ENCODE data around the gene NCOA3. TPM values are rescaled to one million over a fixed set of nuclear protein-coding genes. Genes with fewer than 3 reads are reported as not detected.

Gene NCOA3
- total and polyA plus RNA-seq, 10 of the 15 experiments (the other 5 are each of a cell fraction or from before 2014, with no cell fraction given), result 16.9 to 96.2 (median 73.6) TPM

GRCh38 chr20:47704746-47705496, 203.2 kb downstream of the NCOA3 start (continued):
- TF ChIP-seq SREBF2 (IDR thresholded peaks at IDR 0.05; ENCODE audit: low read length), result no peak
- no peak for TF ChIP-seq RELA (IDR thresholded peaks at IDR 0.05; ENCODE audit: borderline replicate concordance, partially characterized antibody)
- TF ChIP-seq EGR1 (IDR thresholded peaks at IDR 0.05; ENCODE audit: borderline replicate concordance in 1 of 2, low read depth in 2 of 2, low read length in 2 of 2), result no peak
- TF ChIP-seq POLR2A (IDR thresholded peaks at IDR 0.05; ENCODE audit: low read depth, low read length), result no peak
- peak in 1 of 2 experiments; percentile 96; a peak in 2 of 4 replicates for TF ChIP-seq ETV6 (conservative IDR thresholded peaks at IDR 0.05 in 1 of 2, IDR thresholded peaks at IDR 0.05 in 1 of 2; ENCODE audit: borderline replicate concordance in 1 of 2, low read depth in 1 of 2)
- peak; percentile 72 to 75 for TF ChIP-seq IKZF2 (IDR thresholded peaks at IDR 0.05)
- no peak for TF ChIP-seq PAX5 (IDR thresholded peaks at IDR 0.05; ENCODE audit: borderline replicate concordance, low read depth, low read length)
- TF ChIP-seq, protein P1, sequence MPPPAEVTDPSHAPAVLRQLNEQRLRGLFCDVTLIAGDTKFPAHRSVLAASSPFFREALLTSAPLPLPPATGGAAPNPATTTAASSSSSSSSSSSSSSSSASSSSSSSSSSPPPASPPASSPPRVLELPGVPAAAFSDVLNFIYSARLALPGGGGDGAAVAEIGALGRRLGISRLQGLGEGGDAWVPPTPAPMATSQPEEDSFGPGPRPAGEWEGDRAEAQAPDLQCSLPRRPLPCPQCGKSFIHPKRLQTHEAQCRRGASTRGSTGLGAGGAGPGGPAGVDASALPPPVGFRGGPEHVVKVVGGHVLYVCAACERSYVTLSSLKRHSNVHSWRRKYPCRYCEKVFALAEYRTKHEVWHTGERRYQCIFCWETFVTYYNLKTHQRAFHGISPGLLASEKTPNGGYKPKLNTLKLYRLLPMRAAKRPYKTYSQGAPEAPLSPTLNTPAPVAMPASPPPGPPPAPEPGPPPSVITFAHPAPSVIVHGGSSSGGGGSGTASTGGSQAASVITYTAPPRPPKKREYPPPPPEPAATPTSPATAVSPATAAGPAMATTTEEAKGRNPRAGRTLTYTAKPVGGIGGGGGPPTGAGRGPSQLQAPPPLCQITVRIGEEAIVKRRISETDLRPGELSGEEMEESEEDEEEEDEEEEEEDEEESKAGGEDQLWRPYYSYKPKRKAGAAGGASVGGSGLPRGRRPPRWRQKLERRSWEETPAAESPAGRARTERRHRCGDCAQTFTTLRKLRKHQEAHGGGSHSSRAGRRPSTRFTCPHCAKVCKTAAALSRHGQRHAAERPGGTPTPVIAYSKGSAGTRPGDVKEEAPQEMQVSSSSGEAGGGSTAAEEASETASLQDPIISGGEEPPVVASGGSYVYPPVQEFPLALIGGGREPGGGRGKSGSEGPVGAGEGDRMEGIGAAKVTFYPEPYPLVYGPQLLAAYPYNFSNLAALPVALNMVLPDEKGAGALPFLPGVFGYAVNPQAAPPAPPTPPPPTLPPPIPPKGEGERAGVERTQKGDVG (CRISPR knock-in tag; IDR thresholded peaks at IDR 0.05), result no peak
- no peak for TF ChIP-seq ZNF207 (IDR thresholded peaks at IDR 0.05; ENCODE audit: borderline replicate concordance)
- TF ChIP-seq ESRRA (IDR thresholded peaks at IDR 0.05; ENCODE audit: low read length), result no peak
- no peak for TF ChIP-seq RUNX3 (IDR thresholded peaks at IDR 0.05; ENCODE audit: low read length)
- no peak for TF ChIP-seq NFYA (IDR thresholded peaks at IDR 0.05; ENCODE audit: borderline replicate concordance, low read depth, low read length)
- TF ChIP-seq RFX5 (IDR thresholded peaks at IDR 0.05; ENCODE audit: low read depth, low read length), result no peak
- TF ChIP-seq BCL11A (IDR thresholded peaks at IDR 0.05; ENCODE audit: low read depth, low read length), result peak; percentile 80
- no peak for TF ChIP-seq PAX8 (IDR thresholded peaks at IDR 0.05)
- 0 out of 2 replicates have a peak, but pooled peaks have one; percentile 28 for TF ChIP-seq GATAD2B (conservative IDR thresholded peaks at IDR 0.05; ENCODE audit: low read depth)
- TF ChIP-seq ATF7 (IDR thresholded peaks at IDR 0.05; ENCODE audit: low read depth), result no peak
- no peak for TF ChIP-seq ZBTB11 (CRISPR knock-in tag; IDR thresholded peaks at IDR 0.05)
- no peak for TF ChIP-seq SP1 (IDR thresholded peaks at IDR 0.05; ENCODE audit: low read depth, low read length)
- TF ChIP-seq NR2F1 (conservative IDR thresholded peaks at IDR 0.05), result no peak
- no peak for TF ChIP-seq MTA3 (IDR thresholded peaks at IDR 0.05; ENCODE audit: borderline replicate concordance, low read length)
- peak; percentile 52; the same call in 1 of the 2 replicates for TF ChIP-seq NFXL1 (IDR thresholded peaks at IDR 0.05; ENCODE audit: borderline replicate concordance)

All from GM12878 (cell line).